ENCODE measurements around the gene TCEA3.

TCEA3 gene

GRCh38 chr1:23460519-23460918 is 36.0 kb upstream of the TCEA3 start:
- no peak overlapping the region for H3K27ac ChIP-seq (ENCODE audit: low read depth, low read length)
- H3K4me3 ChIP-seq (ENCODE audit: low read length) = no peak overlapping the region
- H3K4me1 ChIP-seq (ENCODE audit: control insufficient read depth, low read length) = no peaks in the 10 kb centered on the region
- no peaks in the 10 kb centered on the region for H3K36me3 ChIP-seq (ENCODE audit: control insufficient read depth, low read length)
- H3K27me3 ChIP-seq (ENCODE audit: control insufficient read depth, low read length) = no peaks in the 10 kb centered on the region
- H3F3A ChIP-seq (ENCODE audit: control insufficient read depth, insufficient read depth) = no peaks in the 10 kb centered on the region
- H3K9me3 ChIP-seq (ENCODE audit: control insufficient read depth, insufficient read depth, low read length) = no peaks in the 10 kb centered on the region
- H4K20me1 ChIP-seq (ENCODE audit: control insufficient read depth, insufficient read depth, low read depth, low read length) = no peaks in the 10 kb centered on the region
- H3K79me2 ChIP-seq (ENCODE audit: control insufficient read depth, low read length) = no peaks in the 10 kb centered on the region
- H3K9me2 ChIP-seq (replicated peaks; ENCODE audit: control insufficient read depth, low read length) = no peaks in the 10 kb centered on the region
- TF ChIP-seq EZH2phosphoT487 (IDR thresholded peaks at IDR 0.05; ENCODE audit: borderline replicate concordance, low read length) (no peak), CTCF (IDR thresholded peaks at IDR 0.05; ENCODE audit: low read depth, low read length, poor library complexity, severe bottlenecking) (no peak)
- H3K4me2 ChIP-seq (ENCODE audit: low read length) = no peak overlapping the region

DNA sequence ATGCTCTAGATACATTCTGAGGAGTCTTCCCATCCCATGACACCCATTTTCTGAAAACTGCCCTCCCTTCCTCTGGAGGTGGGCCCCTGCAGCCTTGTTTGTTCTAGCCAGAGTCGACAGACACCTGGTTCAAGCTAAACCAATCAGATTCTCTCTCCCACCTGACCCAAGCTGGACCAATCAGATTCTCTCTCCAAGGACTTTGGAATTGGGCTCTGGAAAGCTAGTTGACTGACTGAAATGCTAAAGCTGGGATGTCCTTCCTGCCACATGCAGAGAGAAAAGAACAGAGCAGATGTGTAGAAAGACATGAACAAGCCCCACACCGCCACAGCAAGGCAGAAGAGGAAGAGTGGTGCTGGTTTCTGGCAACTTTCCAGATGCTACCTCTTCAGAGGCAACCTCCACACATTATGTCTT is 34.8 kb upstream of the TCEA3 start:
- Histone ChIP-seq H3K9me2 (replicated peaks; ENCODE audit: control insufficient read depth, low read length) (no peaks in the 10 kb centered on the region), H4K20me1 (ENCODE audit: control insufficient read depth, insufficient read depth, low read depth, low read length) (no peaks in the 10 kb centered on the region), H3K4me3 (ENCODE audit: low read length) (no peak overlapping the region), H3K9me3 (ENCODE audit: control insufficient read depth, insufficient read depth, low read length) (no peaks in the 10 kb centered on the region), H3K36me3 (ENCODE audit: control insufficient read depth, low read length) (no peaks in the 10 kb centered on the region), H3F3A (ENCODE audit: control insufficient read depth, insufficient read depth) (no peaks in the 10 kb centered on the region), H3K27me3 (ENCODE audit: control insufficient read depth, low read length) (no peaks in the 10 kb centered on the region), H3K4me2 (ENCODE audit: low read length) (no peak overlapping the region), H3K79me2 (ENCODE audit: control insufficient read depth, low read length) (no peaks in the 10 kb centered on the region), H3K4me1 (ENCODE audit: control insufficient read depth, low read length) (no peaks in the 10 kb centered on the region), H3K27ac (ENCODE audit: low read depth, low read length) (no peak overlapping the region)
- TF ChIP-seq CTCF (IDR thresholded peaks at IDR 0.05; ENCODE audit: low read depth, low read length, poor library complexity, severe bottlenecking) (no peak), EZH2phosphoT487 (IDR thresholded peaks at IDR 0.05; ENCODE audit: borderline replicate concordance, low read length) (no peak)

DNA sequence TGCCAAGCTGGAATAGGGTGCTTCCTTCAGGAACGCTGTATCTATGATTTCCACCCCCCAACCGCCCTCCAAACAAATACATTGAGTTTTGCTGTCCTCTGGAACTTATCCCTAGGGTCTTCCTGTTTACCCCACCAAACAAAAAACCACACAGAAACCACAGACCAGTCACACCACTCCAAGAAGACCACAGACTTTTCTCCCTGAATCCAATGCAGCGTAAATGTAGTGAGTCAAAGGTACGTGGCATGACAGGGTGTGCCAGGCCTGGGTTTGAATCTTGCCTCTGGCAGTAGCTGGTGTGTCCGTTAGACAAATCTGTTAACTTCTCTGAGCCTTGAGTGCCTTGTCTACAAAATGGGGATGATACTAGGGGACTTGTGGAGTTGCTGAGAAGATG is 31.7 kb upstream of the TCEA3 start:
- Histone ChIP-seq H3K4me3 (ENCODE audit: low read length) (no peak overlapping the region), H3K36me3 (ENCODE audit: control insufficient read depth, low read length) (peaks cover 5% of the 10 kb centered on the region; the same call in 1 of the 2 replicates), H3K79me2 (ENCODE audit: control insufficient read depth, low read length) (no peaks in the 10 kb centered on the region), H3F3A (ENCODE audit: control insufficient read depth, insufficient read depth) (no peaks in the 10 kb centered on the region), H3K4me2 (ENCODE audit: low read length) (no peak overlapping the region), H3K27ac (ENCODE audit: low read depth, low read length) (no peak overlapping the region), H3K4me1 (ENCODE audit: control insufficient read depth, low read length) (no peaks in the 10 kb centered on the region), H3K9me2 (replicated peaks; ENCODE audit: control insufficient read depth, low read length) (no peaks in the 10 kb centered on the region), H3K27me3 (ENCODE audit: control insufficient read depth, low read length) (no peaks in the 10 kb centered on the region), H4K20me1 (ENCODE audit: control insufficient read depth, insufficient read depth, low read depth, low read length) (no peaks in the 10 kb centered on the region), H3K9me3 (ENCODE audit: control insufficient read depth, insufficient read depth, low read length) (no peaks in the 10 kb centered on the region)
- TF ChIP-seq EZH2phosphoT487 (IDR thresholded peaks at IDR 0.05; ENCODE audit: borderline replicate concordance, low read length) (no peak), CTCF (IDR thresholded peaks at IDR 0.05; ENCODE audit: low read depth, low read length, poor library complexity, severe bottlenecking) (no peak)

All from DOHH2 (cell line).